H1 (cell line): ENCODE data around the gene IPO11. TPM values are rescaled to one million over a fixed set of nuclear protein-coding genes. Genes with fewer than 3 reads are reported as not detected.

Source experiments
- CTCF ChIA-PET: fragments of 300-600 bp; sonication (Branson Sonifier 250); formaldehyde crosslinking; loops from one replicate; lab custom pipeline; 2021; ENCODE audit not compliant: partially characterized antibody; lab: Charles Lee
- POLR2A ChIA-PET: fragments of 300-600 bp; sonication (Branson Sonifier 250); formaldehyde crosslinking; loops from one replicate; lab custom pipeline; 2021; ENCODE audit warnings: inconsistent platforms; ENCODE audit not compliant: partially characterized antibody; lab: Charles Lee
- DNase-seq, 2 experiments: peaks; one replicate each; pipeline versions ENCODE4 v3.0.0 to v3.0.0-alpha.2; 2010 to 2022; ENCODE audit warnings: low spot score in 2 of 2, low read depth in 1 of 2, mixed read lengths in 1 of 2
- FAIRE-seq: peaks from 2 replicates; lab custom pipeline; 2011; peaks lifted over from hg19 to GRCh38; lab: Jason Lieb, UNC
- H2AFZ ChIP-seq: 2 replicates; pipeline ENCODE4 v1.8.1; 2012; ENCODE audit warnings: low read length, inconsistent platforms
- H2AK5ac ChIP-seq: 2 replicates; pipeline ENCODE4 v1.6.1; 2013; ENCODE audit warnings: low read depth, low read length
- H2BK120ac ChIP-seq: replicated peaks from 2 replicates; pipeline ENCODE3; 2013; ENCODE audit warnings: low read depth, low read length, inconsistent platforms
- H2BK12ac ChIP-seq: 2 replicates; pipeline ENCODE4 v1.6.1; 2013; ENCODE audit warnings: low read depth, low read length
- H2BK15ac ChIP-seq: 2 replicates; pipeline ENCODE4 v1.6.1; 2013; ENCODE audit warnings: low read length
- H2BK20ac ChIP-seq: 2 replicates; pipeline ENCODE4 v1.6.1; 2013; ENCODE audit warnings: low read length
- H2BK5ac ChIP-seq: 2 replicates; pipeline ENCODE4 v1.6.1; 2013; ENCODE audit warnings: low read depth, low read length
- H3K14ac ChIP-seq: 2 replicates; pipeline ENCODE4 v1.6.1; 2013; ENCODE audit warnings: inconsistent platforms; ENCODE audit not compliant: insufficient read length
- H3K18ac ChIP-seq: 2 replicates; pipeline ENCODE4 v1.6.1; 2013; ENCODE audit warnings: low read length; ENCODE audit errors: extremely low read depth
- H3K23ac ChIP-seq: 2 replicates; pipeline ENCODE4 v1.6.1; 2013; ENCODE audit warnings: inconsistent platforms; ENCODE audit not compliant: insufficient read length
- H3K23me2 ChIP-seq: 2 replicates; pipeline ENCODE4 v1.6.1; 2013; ENCODE audit warnings: low read depth, low read length
- H3K27ac ChIP-seq: 2 replicates; pipeline ENCODE4 v1.6.1; 2011; ENCODE audit warnings: low read depth, low read length, inconsistent platforms
- H3K27me3 ChIP-seq, 4 experiments: replicated peaks in 1 of 4; 1 replicate in 1 of 4; 2 replicates in 3 of 4; pipeline versions ENCODE4 v1.6.1 to v1.8.1; 2011 to 2013; ENCODE audit warnings: low read length in 3 of 4, mild to moderate bottlenecking in 3 of 4, inconsistent platforms in 2 of 4, mixed read lengths in 2 of 4, moderate library complexity in 1 of 4; ENCODE audit not compliant: control insufficient read depth in 3 of 4, insufficient read depth in 3 of 4; ENCODE audit errors: extremely low read depth in 1 of 4
- H3K36me3 ChIP-seq, 4 experiments: 2 replicates each; pipeline versions ENCODE4 v1.6.1 to v1.8.1; 2011 to 2013; ENCODE audit warnings: mild to moderate bottlenecking in 4 of 4, low read length in 3 of 4, moderate library complexity in 2 of 4, control low read depth in 1 of 4, inconsistent platforms in 1 of 4; ENCODE audit not compliant: insufficient read depth in 4 of 4, control insufficient read depth in 2 of 4
- H3K4ac ChIP-seq: replicated peaks from 2 replicates; pipeline ENCODE3; 2013; ENCODE audit warnings: low read length, low read depth, mixed read lengths, inconsistent platforms; ENCODE audit not compliant: insufficient read length
- H3K4me1 ChIP-seq, 4 experiments: replicated peaks in 1 of 4; 1 replicate in 1 of 4; 2 replicates in 3 of 4; pipeline versions ENCODE4 v1.6.1 to v1.8.1; 2011 to 2013; ENCODE audit warnings: low read length in 3 of 4, inconsistent platforms in 2 of 4, mixed read lengths in 1 of 4; ENCODE audit not compliant: insufficient read depth in 4 of 4, control insufficient read depth in 3 of 4
- H3K4me2 ChIP-seq, 2 experiments: 2 replicates each; pipeline versions ENCODE4 v1.6.1 to v1.8.1; 2011 to 2013; ENCODE audit warnings: low read depth in 2 of 2, low read length in 2 of 2, control low read depth in 1 of 2, inconsistent platforms in 1 of 2, mild to moderate bottlenecking in 1 of 2; ENCODE audit not compliant: insufficient read depth in 1 of 2
- H3K4me3 ChIP-seq, 4 experiments: fragments of 200-600, 300-600 bp in 1 of 4; sonication (generic), shearing (Covaris generic), sonication (Bioruptor Twin) in 1 of 4; 2 replicates each; pipeline versions ENCODE4 v1.5.1 to v1.8.1; 2011 to 2016; ENCODE audit warnings: low read length in 4 of 4, low read depth in 3 of 4, control low read depth in 2 of 4, inconsistent platforms in 2 of 4, mild to moderate bottlenecking in 2 of 4, mixed read lengths in 1 of 4, moderate library complexity in 1 of 4; ENCODE audit not compliant: insufficient read depth in 2 of 4; ENCODE audit errors: extremely low read depth in 1 of 4
- H3K56ac ChIP-seq: replicated peaks from 2 replicates; pipeline ENCODE3; 2013; ENCODE audit warnings: low read depth, mild to moderate bottlenecking, mixed read lengths, low read length, inconsistent platforms; ENCODE audit not compliant: insufficient read length
- H3K79me1 ChIP-seq: 2 replicates; pipeline ENCODE4 v1.6.1; 2013; ENCODE audit warnings: low read depth, low read length, control low read depth
- H3K79me2 ChIP-seq, 2 experiments: 2 replicates each; pipeline versions ENCODE4 v1.6.1 to v1.8.1; 2012 to 2013; ENCODE audit warnings: low read length in 2 of 2, mild to moderate bottlenecking in 2 of 2, inconsistent platforms in 1 of 2; ENCODE audit not compliant: insufficient read depth in 2 of 2, control insufficient read depth in 1 of 2
- H3K9ac ChIP-seq, 4 experiments: replicated peaks in 1 of 4; 1 replicate in 1 of 4; 2 replicates in 3 of 4; pipeline versions ENCODE4 v1.6.1 to v1.8.1; 2011 to 2013; ENCODE audit warnings: low read depth in 3 of 4, low read length in 3 of 4, control low read depth in 2 of 4, mild to moderate bottlenecking in 2 of 4, moderate library complexity in 2 of 4, inconsistent platforms in 1 of 4; ENCODE audit errors: extremely low read depth in 1 of 4
- H3K9me3 ChIP-seq, 2 experiments: 2 replicates each; pipeline versions ENCODE4 v1.6.1 to v1.8.1; 2012 to 2013; ENCODE audit warnings: mild to moderate bottlenecking in 2 of 2, moderate library complexity in 2 of 2, control low read depth in 1 of 2, inconsistent platforms in 1 of 2, low read depth in 1 of 2, low read length in 1 of 2, mixed read lengths in 1 of 2; ENCODE audit not compliant: insufficient read depth in 2 of 2
- H4K20me1 ChIP-seq, 2 experiments: replicated peaks in 1 of 2; 2 replicates each; pipeline versions ENCODE3 to v1.8.1; 2011 to 2013; ENCODE audit warnings: inconsistent platforms in 2 of 2, low read length in 2 of 2, mild to moderate bottlenecking in 1 of 2; ENCODE audit not compliant: insufficient read depth in 2 of 2, control insufficient read depth in 1 of 2
- H4K5ac ChIP-seq: 2 replicates; pipeline ENCODE4 v1.6.1; 2013; ENCODE audit warnings: low read length, low read depth, mixed read lengths, inconsistent platforms; ENCODE audit not compliant: insufficient read length
- H4K8ac ChIP-seq: 2 replicates; pipeline ENCODE4 v1.8.0; 2013; ENCODE audit warnings: mild to moderate bottlenecking, moderate library complexity, low read length, inconsistent platforms; ENCODE audit not compliant: insufficient read depth; ENCODE audit errors: extremely low read depth
- H4K91ac ChIP-seq: replicated peaks from 2 replicates; pipeline ENCODE3; 2013; ENCODE audit warnings: low read length, mixed read lengths, inconsistent platforms; ENCODE audit not compliant: insufficient read length
- CBX5 ChIP-seq: fragments of 300-800, 300-1000 bp; sonication (generic); IDR thresholded peaks from 2 replicates; pipeline ENCODE4 v1.7.1; 2016; ENCODE audit warnings: antibody characterized with exemption, low read length, low read depth
- CEBPB ChIP-seq: IDR thresholded peaks from 2 replicates; pipeline ENCODE4 v1.6.1; 2012; ENCODE audit warnings: low read depth, low read length
- FOSL1 ChIP-seq: IDR thresholded peaks from 2 replicates; pipeline ENCODE4 v1.6.1; 2011; ENCODE audit warnings: mild to moderate bottlenecking, low read depth, low read length, moderate library complexity; ENCODE audit not compliant: insufficient read depth
- GABPA ChIP-seq: IDR thresholded peaks from 2 replicates; pipeline ENCODE4 v1.6.1; 2011; ENCODE audit warnings: mild to moderate bottlenecking, low read length, moderate library complexity, borderline replicate concordance; ENCODE audit not compliant: insufficient read depth
- NANOG ChIP-seq: IDR thresholded peaks from 2 replicates; pipeline ENCODE4 v1.6.1; 2011; ENCODE audit warnings: low read length, low read depth, mild to moderate bottlenecking, inconsistent platforms; ENCODE audit not compliant: insufficient read depth, poor library complexity, severe bottlenecking
- PHF8 ChIP-seq: fragments of 200-600 bp; sonication (generic); conservative IDR thresholded peaks from 2 replicates; pipeline ENCODE4 v1.7.1; 2012; ENCODE audit warnings: low read depth, mild to moderate bottlenecking, inconsistent platforms, low read length, moderate library complexity
- POLR2AphosphoS5 ChIP-seq: IDR thresholded peaks from 2 replicates; pipeline ENCODE4 v1.6.1; 2011; ENCODE audit warnings: low read depth, low read length
- POU5F1 ChIP-seq: IDR thresholded peaks from 2 replicates; pipeline ENCODE4 v1.6.1; 2011; ENCODE audit warnings: low read depth, mild to moderate bottlenecking, low read length, moderate library complexity
- RNF2 ChIP-seq: fragments of 200-900, 300-1000 bp; sonication (generic); IDR thresholded peaks from 2 replicates; pipeline ENCODE4 v1.7.1; 2016; ENCODE audit warnings: borderline replicate concordance, low read depth, mild to moderate bottlenecking, antibody characterized with exemption, low read length; ENCODE audit not compliant: poor library complexity, severe bottlenecking; ENCODE audit errors: missing control alignments
- SIRT6 ChIP-seq: IDR thresholded peaks from one replicate; pipeline ENCODE4 v1.7.1; 2012; ENCODE audit warnings: low read length, inconsistent platforms
- SP1 ChIP-seq: IDR thresholded peaks from 2 replicates; pipeline ENCODE4 v1.6.1; 2011; ENCODE audit warnings: low read depth, low read length
- SP4 ChIP-seq: IDR thresholded peaks from 2 replicates; pipeline ENCODE4 v1.6.1; 2012; ENCODE audit warnings: low read length, inconsistent platforms
- TAF7 ChIP-seq: optimal IDR thresholded peaks from 2 replicates; pipeline ENCODE3; 2011; ENCODE audit warnings: low read depth, mild to moderate bottlenecking, inconsistent platforms, low read length, moderate library complexity, borderline replicate concordance
- TBP ChIP-seq: IDR thresholded peaks from 2 replicates; pipeline ENCODE4 v1.6.1; 2011; ENCODE audit warnings: low read depth, low read length, improper control_type of control experiment
- polyA plus RNA-seq, 7 experiments: library from polyadenylated mRNA; depleted of rRNA in 3 of 7; stranded (reverse) in 5 of 7; unstranded in 2 of 7; fragments of >200 nt in 5 of 7; fragments of 200-250 nt in 2 of 7; gene quantifications; 1 replicate in 5 of 7; 2 replicates in 1 of 7; 4 replicates in 1 of 7; pipeline versions ENCODE4 v1.2.1 to v1.2.3, GENCODE V29; 2011 to 2013; ENCODE audit warnings: missing spikeins in 2 of 7, mixed read lengths in 2 of 7
- total RNA-seq: library from RNA; stranded (reverse); fragmentation: NEBNext Ultra II Directional; extraction: Animal tissue kit (Norgen Biotek cat#: 25700); gene quantifications from 2 replicates; pipeline ENCODE4 v1.2.1, GENCODE V29; 2021
- TF ChIP-seq, protein P1 (sequence below): IDR thresholded peaks from 2 replicates; pipeline ENCODE4 v1.6.1; 2012; ENCODE audit warnings: inconsistent platforms

Gene IPO11
- total and polyA plus RNA-seq, 2 of the 8 experiments (the other 6 are each of a cell fraction or from before 2014, with no cell fraction given) = 23.6 to 64.4 TPM

GRCh38 chr5:62647241-62647640 lies 234.7 kb downstream of the IPO11 start:
- H4K8ac ChIP-seq = no peak overlapping the region
- ChIA-PET CTCF (interaction anchor here (0.8 kb wide), 1 partner anchor 76 kb away, joined by 3 read pairs; no protein-coding TSS in a partner anchor), POLR2A (no interaction called here)
- no peak for FAIRE-seq
- H2BK12ac ChIP-seq = no peak overlapping the region
- no peaks in the 10 kb centered on the region for H3K23me2 ChIP-seq
- no peak overlapping the region for H2BK5ac ChIP-seq
- no peak overlapping the region for H2BK15ac ChIP-seq
- no peaks in the 10 kb centered on the region for H3K79me2 ChIP-seq
- H3K14ac ChIP-seq = no peak overlapping the region
- H3K79me1 ChIP-seq = no peaks in the 10 kb centered on the region; the same call in 1 of the 2 replicates
- H3K18ac ChIP-seq = no peak overlapping the region
- no peak overlapping the region for H3K23ac ChIP-seq
- no peak overlapping the region for H3K9ac ChIP-seq
- no peak overlapping the region for H2AK5ac ChIP-seq
- no peak overlapping the region for H3K56ac ChIP-seq
- no peaks in the 10 kb centered on the region for H3K9me3 ChIP-seq
- H4K5ac ChIP-seq = no peak overlapping the region
- H2AFZ ChIP-seq = no peak overlapping the region
- H3K4me3 ChIP-seq = no peak overlapping the region
- H2BK20ac ChIP-seq = no peak overlapping the region
- no peaks in the 10 kb centered on the region for H3K36me3 ChIP-seq
- DNase-seq = no peak
- H3K4me2 ChIP-seq = no peak overlapping the region
- H3K27me3 ChIP-seq = no peaks in the 10 kb centered on the region
- peaks cover 0 to 3% (median 1%) of the 10 kb centered on the region in 4 experiments; a peak in 4 of 7 replicates for H3K4me1 ChIP-seq
- no peaks in the 10 kb centered on the region for H4K20me1 ChIP-seq
- H2BK120ac ChIP-seq = no peak overlapping the region
- no peak overlapping the region for H3K27ac ChIP-seq
- H4K91ac ChIP-seq = no peak overlapping the region
- no peak overlapping the region for H3K4ac ChIP-seq
- TF ChIP-seq SIRT6 (no peak), TBP (no peak), SP1 (no peak), RNF2 (no peak), CBX5 (no peak), POU5F1 (no peak), GABPA (no peak), PHF8 (no peak), CEBPB (no peak), NANOG (no peak), FOSL1 (no peak), POLR2AphosphoS5 (no peak), SP4 (no peak), TAF7 (no peak)
- TF ChIP-seq, protein P1, sequence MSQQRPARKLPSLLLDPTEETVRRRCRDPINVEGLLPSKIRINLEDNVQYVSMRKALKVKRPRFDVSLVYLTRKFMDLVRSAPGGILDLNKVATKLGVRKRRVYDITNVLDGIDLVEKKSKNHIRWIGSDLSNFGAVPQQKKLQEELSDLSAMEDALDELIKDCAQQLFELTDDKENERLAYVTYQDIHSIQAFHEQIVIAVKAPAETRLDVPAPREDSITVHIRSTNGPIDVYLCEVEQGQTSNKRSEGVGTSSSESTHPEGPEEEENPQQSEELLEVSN = no peak
